Prostate gland (tissue), 2 donors: ENCODE data around the gene PHB1.
"Not testable (repeated sequence)": the region's sequence is repeated elsewhere in the genome, so short reads cannot be mapped to it uniquely, and the experiment has no call there.

Experiments
- CTCF ChIP-seq, 4 experiments: fragments of 200-600 bp in 2 of 4; fragments of 450-650 bp in 2 of 4; sonication (generic) in 2 of 4; IDR thresholded peaks; 1 replicate in 3 of 4; 2 replicates in 1 of 4; pipeline ENCODE4 v1.5.1; 2016 to 2019; ENCODE audit warnings: antibody characterized with exemption in 4 of 4, mild to moderate bottlenecking in 2 of 4, moderate library complexity in 2 of 4
- POLR2A ChIP-seq: fragments of 450-650 bp; IDR thresholded peaks from one replicate; pipeline ENCODE4 v1.6.1; 2016; ENCODE audit warnings: antibody characterized with exemption, mild to moderate bottlenecking
- POLR2AphosphoS5 ChIP-seq: sonication (generic); formaldehyde crosslinking; IDR thresholded peaks from one replicate; pipeline ENCODE4 v1.6.1; 2017; ENCODE audit warnings: antibody characterized with exemption

DNA sequence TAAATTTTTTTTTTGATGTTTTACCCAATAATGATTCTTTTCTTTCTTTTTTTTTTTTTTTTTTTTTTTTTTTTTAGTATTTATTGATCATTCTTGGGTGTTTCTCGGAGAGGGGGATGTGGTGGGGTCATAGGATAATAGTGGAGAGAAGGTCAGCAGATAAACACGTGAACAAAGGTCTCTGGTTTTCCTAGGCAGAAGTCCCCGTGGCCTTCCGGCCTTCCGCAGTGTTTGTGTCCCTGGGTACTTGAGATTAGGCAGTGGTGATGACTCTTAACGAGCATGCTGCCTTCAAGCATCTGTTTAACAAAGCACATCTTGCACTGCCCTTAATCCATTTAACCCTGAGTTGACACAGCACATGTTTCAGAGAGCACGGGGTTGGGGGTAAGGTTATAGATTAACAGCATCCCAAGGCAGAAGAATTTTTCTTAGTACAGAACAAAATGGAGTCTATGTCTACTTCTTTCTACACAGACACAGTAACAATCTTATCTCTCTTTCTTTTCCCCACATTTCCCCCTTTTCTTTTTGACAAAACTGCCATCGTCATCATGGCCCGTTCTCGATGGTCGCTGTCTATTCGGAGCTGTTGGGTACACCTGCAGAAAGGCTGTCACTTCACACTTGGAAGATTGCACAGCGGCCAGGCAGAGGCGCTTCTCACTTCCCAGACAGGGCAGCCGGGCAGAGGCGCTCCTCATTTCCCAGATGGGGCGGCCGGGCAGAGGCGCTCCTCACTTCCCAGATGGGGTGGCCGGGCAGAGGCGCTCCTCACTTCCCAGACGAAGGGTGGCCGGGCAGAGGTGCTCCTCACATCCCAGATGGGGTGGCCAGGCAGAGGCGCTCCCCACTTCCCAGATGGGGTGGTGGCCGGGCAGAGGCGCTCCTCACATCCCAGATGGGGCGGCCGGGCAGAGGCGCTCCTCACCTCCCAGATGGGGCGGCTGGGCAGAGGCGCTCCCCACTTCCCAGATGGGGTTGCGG, 4.4 kb upstream of the PHB1 start:
- TF ChIP-seq CTCF (IDR thresholded peaks at IDR 0.05); POLR2AphosphoS5; POLR2A: not testable (repeated sequence)
